ENCODE data around the gene STX16. TPM values are rescaled to one million over a fixed set of nuclear protein-coding genes. Genes with fewer than 3 reads are reported as not detected.
A peak's percentile ranks its signal among the peaks of the same experiment; 100 is the strongest.
"Not testable (repeated sequence)": the region's sequence is repeated elsewhere in the genome, so short reads cannot be mapped to it uniquely, and the experiment has no call there.

The STX16 gene
- total RNA-seq, 1 experiment from 2014 or later: 30.4 TPM

- Histone ChIP-seq H3K9me3 (no peaks in the 10 kb centered on the region), H3K36me3 (no peaks in the 10 kb centered on the region), H3K27me3 (no peaks in the 10 kb centered on the region), H3K4me3 (no peak overlapping the region)
- DNase-seq: no peak
Observed at GRCh38 chr20:58714340-58714922, 63.3 kb downstream of the STX16 start.

GRCh38 chr20:58714923-58715351 is 63.9 kb downstream of the STX16 start:
- no peak for DNase-seq
- no peak overlapping the region for H3K4me3 ChIP-seq
- H3K36me3 ChIP-seq: no peaks in the 10 kb centered on the region
- H3K27me3 ChIP-seq: no peaks in the 10 kb centered on the region
- H3K9me3 ChIP-seq: no peaks in the 10 kb centered on the region

GRCh38 chr20:58715391-58715800 is 64.3 kb downstream of the STX16 start:
- H3K9me3 ChIP-seq: no peaks in the 10 kb centered on the region
- no peak overlapping the region for H3K4me3 ChIP-seq
- no peaks in the 10 kb centered on the region for H3K27me3 ChIP-seq
- DNase-seq: no peak
- H3K36me3 ChIP-seq: no peaks in the 10 kb centered on the region

GRCh38 chr20:58715801-58716475 is 64.9 kb downstream of the STX16 start:
- no peak for DNase-seq
- Histone ChIP-seq H3K27me3 (no peaks in the 10 kb centered on the region), H3K36me3 (no peaks in the 10 kb centered on the region), H3K4me3 (no peak overlapping the region), H3K9me3 (no peaks in the 10 kb centered on the region)

GRCh38 chr20:58716476-58717277 is 65.6 kb downstream of the STX16 start:
- Histone ChIP-seq H3K36me3 (no peaks in the 10 kb centered on the region), H3K9me3 (no peaks in the 10 kb centered on the region), H3K4me3 (no peak overlapping the region), H3K27me3 (no peaks in the 10 kb centered on the region)
- peak; percentile 28 for DNase-seq

GRCh38 chr20:58717278-58718091 is 66.4 kb downstream of the STX16 start:
- Histone ChIP-seq H3K4me3 (no peak overlapping the region), H3K36me3 (no peaks in the 10 kb centered on the region), H3K9me3 (no peaks in the 10 kb centered on the region), H3K27me3 (no peaks in the 10 kb centered on the region)
- no peak for DNase-seq

GRCh38 chr20:58718121-58718563 is 67.1 kb downstream of the STX16 start:
- DNase-seq: no peak
- no peaks in the 10 kb centered on the region for H3K27me3 ChIP-seq
- H3K36me3 ChIP-seq: no peaks in the 10 kb centered on the region
- no peak overlapping the region for H3K4me3 ChIP-seq
- H3K9me3 ChIP-seq: no peaks in the 10 kb centered on the region

- Histone ChIP-seq H3K9me3 (no peaks in the 10 kb centered on the region), H3K36me3 (no peaks in the 10 kb centered on the region), H3K4me3 (no peak overlapping the region), H3K27me3 (no peaks in the 10 kb centered on the region)
- no peak for DNase-seq
Observed at GRCh38 chr20:58718729-58719128, 67.6 kb downstream of the STX16 start.

- Histone ChIP-seq H3K36me3 (no peaks in the 10 kb centered on the region), H3K27me3 (peaks cover 3% of the 10 kb centered on the region), H3K9me3 (no peaks in the 10 kb centered on the region), H3K4me3 (no peak overlapping the region)
- no peak for DNase-seq
Observed at GRCh38 chr20:58719258-58719657, 68.2 kb downstream of the STX16 start.

- no peak overlapping the region for H3K4me3 ChIP-seq
- DNase-seq: no peak
- no peaks in the 10 kb centered on the region for H3K9me3 ChIP-seq
- no peaks in the 10 kb centered on the region for H3K36me3 ChIP-seq
- peaks cover 5% of the 10 kb centered on the region for H3K27me3 ChIP-seq
Observed at GRCh38 chr20:58719971-58720371, 68.9 kb downstream of the STX16 start.

GRCh38 chr20:58720890-58721289 is 69.8 kb downstream of the STX16 start:
- no peak overlapping the region for H3K4me3 ChIP-seq
- peaks cover 5% of the 10 kb centered on the region for H3K27me3 ChIP-seq
- no peaks in the 10 kb centered on the region for H3K36me3 ChIP-seq
- DNase-seq: no peak
- H3K9me3 ChIP-seq: no peaks in the 10 kb centered on the region

GRCh38 chr20:58721951-58722778 is 71.1 kb downstream of the STX16 start:
- Histone ChIP-seq H3K4me3 (no peak overlapping the region), H3K9me3 (no peaks in the 10 kb centered on the region), H3K36me3 (no peaks in the 10 kb centered on the region), H3K27me3 (peaks cover 5% of the 10 kb centered on the region)
- DNase-seq: no peak

GRCh38 chr20:58722877-58723627 is 72.0 kb downstream of the STX16 start:
- Histone ChIP-seq H3K4me3 (no peak overlapping the region), H3K27me3 (peaks cover 5% of the 10 kb centered on the region), H3K36me3 (no peaks in the 10 kb centered on the region), H3K9me3 (no peaks in the 10 kb centered on the region)
- DNase-seq: no peak

- no peak for DNase-seq
- H3K9me3 ChIP-seq: no peaks in the 10 kb centered on the region
- peaks cover 5% of the 10 kb centered on the region for H3K27me3 ChIP-seq
Observed at GRCh38 chr20:58723628-58723984, 72.5 kb downstream of the STX16 start.

GRCh38 chr20:58726156-58726555 is 75.1 kb downstream of the STX16 start:
- DNase-seq, H3K36me3 ChIP-seq, H3K27me3 ChIP-seq, H3K4me3 ChIP-seq, H3K9me3 ChIP-seq: not testable (repeated sequence)

More at GRCh38 chr20:58723628-58723984, 72.5 kb downstream of the STX16 start:
- Histone ChIP-seq H3K4me3 (no peak overlapping the region), H3K36me3 (no peaks in the 10 kb centered on the region)
